HG03439 (cell line): ENCODE data around the gene BARHL2.

Source experiments
- ATAC-seq: cut with Tn5 transposase; IDR thresholded peaks from one replicate; pipeline ENCODE4 v1.9.1; 2021; ENCODE audit warnings: mild to moderate bottlenecking, moderate library complexity; ENCODE audit not compliant: unreplicated experiment

Gene BARHL2

GRCh38 chr1:90716552-90717355 lies at the start of gene BARHL2:
Gene BARHL2 (minus strand): TSS chr1:90717302. CDS start chr1:90717195, 107 bp downstream.
- no peak for ATAC-seq

- ATAC-seq = no peak
Measured at GRCh38 chr1:90763930-90764329, 46.8 kb upstream of the BARHL2 start.

- ATAC-seq = no peak
Measured at GRCh38 chr1:90763506-90763905, 46.4 kb upstream of the BARHL2 start.

GRCh38 chr1:90761781-90762589 lies 44.9 kb upstream of the BARHL2 start:
- no peak for ATAC-seq

GRCh38 chr1:90761156-90761555 lies 44.1 kb upstream of the BARHL2 start:
- no peak for ATAC-seq

GRCh38 chr1:90753556-90753955 lies 36.5 kb upstream of the BARHL2 start:
- ATAC-seq = no peak

GRCh38 chr1:90748668-90749067 lies 31.6 kb upstream of the BARHL2 start:
- ATAC-seq = no peak

- ATAC-seq = no peak
Measured at GRCh38 chr1:90746857-90747256, 29.8 kb upstream of the BARHL2 start.

- ATAC-seq = no peak
Measured at GRCh38 chr1:90745972-90746371, 28.9 kb upstream of the BARHL2 start.

GRCh38 chr1:90732136-90732535 lies 15.0 kb upstream of the BARHL2 start:
- no peak for ATAC-seq

- ATAC-seq = no peak
Measured at GRCh38 chr1:90731382-90732050, 14.4 kb upstream of the BARHL2 start.

GRCh38 chr1:90730243-90731022 lies 13.3 kb upstream of the BARHL2 start:
- no peak for ATAC-seq

GRCh38 chr1:90729504-90730242 lies 12.6 kb upstream of the BARHL2 start:
- peak; percentile 63 for ATAC-seq

- no peak for ATAC-seq
Measured at GRCh38 chr1:90728502-90729287, 11.6 kb upstream of the BARHL2 start.

- no peak for ATAC-seq
Measured at GRCh38 chr1:90727917-90728501, 10.9 kb upstream of the BARHL2 start.

GRCh38 chr1:90726986-90727480 lies 9.9 kb upstream of the BARHL2 start:
- ATAC-seq = no peak

GRCh38 chr1:90726425-90726985 lies 9.4 kb upstream of the BARHL2 start:
- ATAC-seq = no peak

GRCh38 chr1:90725657-90726424 lies 8.7 kb upstream of the BARHL2 start:
- ATAC-seq = no peak
